Measurements from ENCODE around the gene ASCC2. TPM values are rescaled to one million over a fixed set of nuclear protein-coding genes. Genes with fewer than 3 reads are reported as not detected.

The ASCC2 gene
- total and polyA plus RNA-seq, 2 experiments from 2014 or later: 30.5 to 31.3 TPM

DNA sequence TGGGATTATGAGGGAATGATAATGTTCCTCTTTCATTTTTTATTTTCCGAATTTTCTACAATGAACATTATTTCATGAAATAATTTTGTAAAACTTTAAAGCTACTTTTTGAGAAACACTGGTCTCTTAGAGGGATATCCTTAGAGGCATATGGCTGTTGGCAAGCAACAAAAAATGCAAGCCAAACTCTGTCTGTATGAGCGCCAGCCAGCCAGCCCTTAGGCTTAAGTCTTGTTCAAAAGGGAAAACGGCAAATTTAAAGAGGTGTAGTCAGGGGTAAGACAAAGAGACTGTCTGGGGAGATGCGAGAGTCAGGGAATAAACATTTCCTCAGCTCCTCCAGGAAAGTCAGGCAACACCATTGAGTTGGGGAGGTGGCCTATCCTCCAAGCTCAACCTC is 22.5 kb downstream of the ASCC2 start:
- H3K27me3 ChIP-seq (ENCODE audit: insufficient read depth): no peaks in the 10 kb centered on the region
- no peaks in the 10 kb centered on the region for H3K9me2 ChIP-seq (ENCODE audit: insufficient read depth)
- no peaks in the 10 kb centered on the region for H4K20me1 ChIP-seq (replicated peaks; ENCODE audit: insufficient read depth)
- DNase-seq (ENCODE audit: low spot score) (no peak), ATAC-seq (no peak)
- no peak for TF ChIP-seq ZNF114 (CRISPR knock-in tag; IDR thresholded peaks at IDR 0.05)
- no peak for TF ChIP-seq POLR2AphosphoS5 (IDR thresholded peaks at IDR 0.05; ENCODE audit: low read depth)
- TF ChIP-seq, protein P1, sequence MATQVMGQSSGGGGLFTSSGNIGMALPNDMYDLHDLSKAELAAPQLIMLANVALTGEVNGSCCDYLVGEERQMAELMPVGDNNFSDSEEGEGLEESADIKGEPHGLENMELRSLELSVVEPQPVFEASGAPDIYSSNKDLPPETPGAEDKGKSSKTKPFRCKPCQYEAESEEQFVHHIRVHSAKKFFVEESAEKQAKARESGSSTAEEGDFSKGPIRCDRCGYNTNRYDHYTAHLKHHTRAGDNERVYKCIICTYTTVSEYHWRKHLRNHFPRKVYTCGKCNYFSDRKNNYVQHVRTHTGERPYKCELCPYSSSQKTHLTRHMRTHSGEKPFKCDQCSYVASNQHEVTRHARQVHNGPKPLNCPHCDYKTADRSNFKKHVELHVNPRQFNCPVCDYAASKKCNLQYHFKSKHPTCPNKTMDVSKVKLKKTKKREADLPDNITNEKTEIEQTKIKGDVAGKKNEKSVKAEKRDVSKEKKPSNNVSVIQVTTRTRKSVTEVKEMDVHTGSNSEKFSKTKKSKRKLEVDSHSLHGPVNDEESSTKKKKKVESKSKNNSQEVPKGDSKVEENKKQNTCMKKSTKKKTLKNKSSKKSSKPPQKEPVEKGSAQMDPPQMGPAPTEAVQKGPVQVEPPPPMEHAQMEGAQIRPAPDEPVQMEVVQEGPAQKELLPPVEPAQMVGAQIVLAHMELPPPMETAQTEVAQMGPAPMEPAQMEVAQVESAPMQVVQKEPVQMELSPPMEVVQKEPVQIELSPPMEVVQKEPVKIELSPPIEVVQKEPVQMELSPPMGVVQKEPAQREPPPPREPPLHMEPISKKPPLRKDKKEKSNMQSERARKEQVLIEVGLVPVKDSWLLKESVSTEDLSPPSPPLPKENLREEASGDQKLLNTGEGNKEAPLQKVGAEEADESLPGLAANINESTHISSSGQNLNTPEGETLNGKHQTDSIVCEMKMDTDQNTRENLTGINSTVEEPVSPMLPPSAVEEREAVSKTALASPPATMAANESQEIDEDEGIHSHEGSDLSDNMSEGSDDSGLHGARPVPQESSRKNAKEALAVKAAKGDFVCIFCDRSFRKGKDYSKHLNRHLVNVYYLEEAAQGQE (IDR thresholded peaks at IDR 0.05; ENCODE audit: unreplicated experiment): no peak
- TF ChIP-seq NANOG (IDR thresholded peaks at IDR 0.05; ENCODE audit: borderline replicate concordance): no peak
- TF ChIP-seq, protein P2, sequence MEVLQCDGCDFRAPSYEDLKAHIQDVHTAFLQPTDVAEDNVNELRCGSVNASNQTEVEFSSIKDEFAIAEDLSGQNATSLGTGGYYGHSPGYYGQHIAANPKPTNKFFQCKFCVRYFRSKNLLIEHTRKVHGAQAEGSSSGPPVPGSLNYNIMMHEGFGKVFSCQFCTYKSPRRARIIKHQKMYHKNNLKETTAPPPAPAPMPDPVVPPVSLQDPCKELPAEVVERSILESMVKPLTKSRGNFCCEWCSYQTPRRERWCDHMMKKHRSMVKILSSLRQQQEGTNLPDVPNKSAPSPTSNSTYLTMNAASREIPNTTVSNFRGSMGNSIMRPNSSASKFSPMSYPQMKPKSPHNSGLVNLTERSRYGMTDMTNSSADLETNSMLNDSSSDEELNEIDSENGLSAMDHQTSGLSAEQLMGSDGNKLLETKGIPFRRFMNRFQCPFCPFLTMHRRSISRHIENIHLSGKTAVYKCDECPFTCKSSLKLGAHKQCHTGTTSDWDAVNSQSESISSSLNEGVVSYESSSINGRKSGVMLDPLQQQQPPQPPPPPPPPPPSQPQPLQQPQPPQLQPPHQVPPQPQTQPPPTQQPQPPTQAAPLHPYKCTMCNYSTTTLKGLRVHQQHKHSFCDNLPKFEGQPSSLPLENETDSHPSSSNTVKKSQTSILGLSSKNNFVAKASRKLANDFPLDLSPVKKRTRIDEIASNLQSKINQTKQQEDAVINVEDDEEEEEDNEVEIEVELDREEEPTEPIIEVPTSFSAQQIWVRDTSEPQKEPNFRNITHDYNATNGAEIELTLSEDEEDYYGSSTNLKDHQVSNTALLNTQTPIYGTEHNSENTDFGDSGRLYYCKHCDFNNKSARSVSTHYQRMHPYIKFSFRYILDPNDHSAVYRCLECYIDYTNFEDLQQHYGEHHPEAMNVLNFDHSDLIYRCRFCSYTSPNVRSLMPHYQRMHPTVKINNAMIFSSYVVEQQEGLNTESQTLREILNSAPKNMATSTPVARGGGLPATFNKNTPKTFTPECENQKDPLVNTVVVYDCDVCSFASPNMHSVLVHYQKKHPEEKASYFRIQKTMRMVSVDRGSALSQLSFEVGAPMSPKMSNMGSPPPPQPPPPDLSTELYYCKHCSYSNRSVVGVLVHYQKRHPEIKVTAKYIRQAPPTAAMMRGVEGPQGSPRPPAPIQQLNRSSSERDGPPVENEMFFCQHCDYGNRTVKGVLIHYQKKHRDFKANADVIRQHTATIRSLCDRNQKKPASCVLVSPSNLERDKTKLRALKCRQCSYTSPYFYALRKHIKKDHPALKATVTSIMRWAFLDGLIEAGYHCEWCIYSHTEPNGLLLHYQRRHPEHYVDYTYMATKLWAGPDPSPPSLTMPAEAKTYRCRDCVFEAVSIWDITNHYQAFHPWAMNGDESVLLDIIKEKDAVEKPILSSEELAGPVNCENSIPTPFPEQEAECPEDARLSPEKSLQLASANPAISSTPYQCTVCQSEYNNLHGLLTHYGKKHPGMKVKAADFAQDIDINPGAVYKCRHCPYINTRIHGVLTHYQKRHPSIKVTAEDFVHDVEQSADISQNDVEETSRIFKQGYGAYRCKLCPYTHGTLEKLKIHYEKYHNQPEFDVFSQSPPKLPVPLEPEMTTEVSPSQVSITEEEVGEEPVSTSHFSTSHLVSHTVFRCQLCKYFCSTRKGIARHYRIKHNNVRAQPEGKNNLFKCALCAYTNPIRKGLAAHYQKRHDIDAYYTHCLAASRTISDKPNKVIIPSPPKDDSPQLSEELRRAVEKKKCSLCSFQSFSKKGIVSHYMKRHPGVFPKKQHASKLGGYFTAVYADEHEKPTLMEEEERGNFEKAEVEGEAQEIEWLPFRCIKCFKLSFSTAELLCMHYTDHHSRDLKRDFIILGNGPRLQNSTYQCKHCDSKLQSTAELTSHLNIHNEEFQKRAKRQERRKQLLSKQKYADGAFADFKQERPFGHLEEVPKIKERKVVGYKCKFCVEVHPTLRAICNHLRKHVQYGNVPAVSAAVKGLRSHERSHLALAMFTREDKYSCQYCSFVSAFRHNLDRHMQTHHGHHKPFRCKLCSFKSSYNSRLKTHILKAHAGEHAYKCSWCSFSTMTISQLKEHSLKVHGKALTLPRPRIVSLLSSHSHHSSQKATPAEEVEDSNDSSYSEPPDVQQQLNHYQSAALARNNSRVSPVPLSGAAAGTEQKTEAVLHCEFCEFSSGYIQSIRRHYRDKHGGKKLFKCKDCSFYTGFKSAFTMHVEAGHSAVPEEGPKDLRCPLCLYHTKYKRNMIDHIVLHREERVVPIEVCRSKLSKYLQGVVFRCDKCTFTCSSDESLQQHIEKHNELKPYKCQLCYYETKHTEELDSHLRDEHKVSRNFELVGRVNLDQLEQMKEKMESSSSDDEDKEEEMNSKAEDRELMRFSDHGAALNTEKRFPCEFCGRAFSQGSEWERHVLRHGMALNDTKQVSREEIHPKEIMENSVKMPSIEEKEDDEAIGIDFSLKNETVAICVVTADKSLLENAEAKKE (CRISPR knock-in tag; IDR thresholded peaks at IDR 0.05): no peak
- no peak for TF ChIP-seq CREB1 (CRISPR knock-in tag; IDR thresholded peaks at IDR 0.05; ENCODE audit: low read depth)
- TF ChIP-seq, protein P3, sequence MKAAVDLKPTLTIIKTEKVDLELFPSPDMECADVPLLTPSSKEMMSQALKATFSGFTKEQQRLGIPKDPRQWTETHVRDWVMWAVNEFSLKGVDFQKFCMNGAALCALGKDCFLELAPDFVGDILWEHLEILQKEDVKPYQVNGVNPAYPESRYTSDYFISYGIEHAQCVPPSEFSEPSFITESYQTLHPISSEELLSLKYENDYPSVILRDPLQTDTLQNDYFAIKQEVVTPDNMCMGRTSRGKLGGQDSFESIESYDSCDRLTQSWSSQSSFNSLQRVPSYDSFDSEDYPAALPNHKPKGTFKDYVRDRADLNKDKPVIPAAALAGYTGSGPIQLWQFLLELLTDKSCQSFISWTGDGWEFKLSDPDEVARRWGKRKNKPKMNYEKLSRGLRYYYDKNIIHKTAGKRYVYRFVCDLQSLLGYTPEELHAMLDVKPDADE (IDR thresholded peaks at IDR 0.05): no peak
- no peak for TF ChIP-seq EZH2phosphoT487 (IDR thresholded peaks at IDR 0.05; ENCODE audit: unreplicated experiment)
- TF ChIP-seq, protein P4, sequence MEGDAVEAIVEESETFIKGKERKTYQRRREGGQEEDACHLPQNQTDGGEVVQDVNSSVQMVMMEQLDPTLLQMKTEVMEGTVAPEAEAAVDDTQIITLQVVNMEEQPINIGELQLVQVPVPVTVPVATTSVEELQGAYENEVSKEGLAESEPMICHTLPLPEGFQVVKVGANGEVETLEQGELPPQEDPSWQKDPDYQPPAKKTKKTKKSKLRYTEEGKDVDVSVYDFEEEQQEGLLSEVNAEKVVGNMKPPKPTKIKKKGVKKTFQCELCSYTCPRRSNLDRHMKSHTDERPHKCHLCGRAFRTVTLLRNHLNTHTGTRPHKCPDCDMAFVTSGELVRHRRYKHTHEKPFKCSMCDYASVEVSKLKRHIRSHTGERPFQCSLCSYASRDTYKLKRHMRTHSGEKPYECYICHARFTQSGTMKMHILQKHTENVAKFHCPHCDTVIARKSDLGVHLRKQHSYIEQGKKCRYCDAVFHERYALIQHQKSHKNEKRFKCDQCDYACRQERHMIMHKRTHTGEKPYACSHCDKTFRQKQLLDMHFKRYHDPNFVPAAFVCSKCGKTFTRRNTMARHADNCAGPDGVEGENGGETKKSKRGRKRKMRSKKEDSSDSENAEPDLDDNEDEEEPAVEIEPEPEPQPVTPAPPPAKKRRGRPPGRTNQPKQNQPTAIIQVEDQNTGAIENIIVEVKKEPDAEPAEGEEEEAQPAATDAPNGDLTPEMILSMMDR (conservative IDR thresholded peaks at IDR 0.05; ENCODE audit: low read depth in 2 of 2): no peak
- TF ChIP-seq EZH2 (IDR thresholded peaks at IDR 0.05; ENCODE audit: low read depth, unreplicated experiment): no peak
- TF ChIP-seq ZNF331 (CRISPR knock-in tag; IDR thresholded peaks at IDR 0.05; ENCODE audit: low read depth): no peak
- no peak for TF ChIP-seq JUNB (IDR thresholded peaks at IDR 0.05; ENCODE audit: unreplicated experiment)
- no peak for TF ChIP-seq STAT1 (IDR thresholded peaks at IDR 0.05; ENCODE audit: unreplicated experiment)
- H3F3A ChIP-seq (replicated peaks; ENCODE audit: low read depth): no peaks in the 10 kb centered on the region
- no peaks in the 10 kb centered on the region for H3K9me3 Mint-ChIP-seq
- H3K4me1 Mint-ChIP-seq: no peaks in the 10 kb centered on the region; the same call in 1 of the 3 replicates
- H3K36me3 Mint-ChIP-seq (ENCODE audit: low read depth): peaks cover 40% of the 10 kb centered on the region
- no peak overlapping the region for H3K4me2 ChIP-seq
- no peak overlapping the region for H3K4me3 ChIP-seq
- 0 out of 2 replicates have a peak overlapping the region, but pooled peaks have one; percentile 1 for H3K27ac Mint-ChIP-seq
- no peaks in the 10 kb centered on the region for H3K4me1 ChIP-seq (ENCODE audit: insufficient read depth)
- peaks cover 1% of the 10 kb centered on the region for H3K27me3 Mint-ChIP-seq (ENCODE audit: insufficient read depth, low read depth, poor library complexity)
- H3K79me2 ChIP-seq (replicated peaks; ENCODE audit: insufficient read depth): no peaks in the 10 kb centered on the region
- no peak overlapping the region for H2AFZ ChIP-seq
- H3K27ac ChIP-seq (ENCODE audit: low read depth): no peak overlapping the region
- H3K36me3 ChIP-seq (ENCODE audit: insufficient read depth): peaks cover 16% of the 10 kb centered on the region
- H3K4me3 Mint-ChIP-seq: no peak overlapping the region
